MCF 10A (cell line): ENCODE results near the gene SPAG7. TPM values are rescaled to one million over a fixed set of nuclear protein-coding genes. Genes with fewer than 3 reads are reported as not detected.

ENCODE experiments used
- BruUV-seq: library from RNA; stranded (reverse); fragments of 400-500 nt; replicated peaks from 2 replicates; lab custom pipeline; 2021; lab: Mats Ljungman, UMichigan
- CTCF ChIA-PET: fragments of 300-600 bp; sonication (Branson Sonifier 250); formaldehyde crosslinking; extraction: SDS; loops from one replicate; lab custom pipeline; 2021; ENCODE audit warnings: antibody characterized with exemption, inconsistent platforms; lab: Yijun Ruan, JAX
- POLR2A ChIA-PET: fragments of 300-600, 350-650 bp; sonication (Branson Sonifier 250); formaldehyde crosslinking; extraction: SDS; loops from one replicate; lab custom pipeline; 2020; ENCODE audit warnings: antibody characterized with exemption, inconsistent platforms; lab: Yijun Ruan, JAX
- DNase-seq: peaks from one replicate; pipeline ENCODE4 v3.0.0-alpha.2; 2018; ENCODE audit not compliant: unreplicated experiment
- H3K27ac Mint-ChIP-seq: one replicate; pipeline ENCODE4 v1.8.0; 2022; ENCODE audit warnings: mild to moderate bottlenecking, low read depth, mixed read lengths; ENCODE audit not compliant: unreplicated experiment
- H3K27me3 Mint-ChIP-seq: one replicate; pipeline ENCODE4 v1.8.0; 2022; ENCODE audit warnings: mixed read lengths; ENCODE audit not compliant: insufficient read depth, unreplicated experiment
- H3K36me3 Mint-ChIP-seq: one replicate; pipeline ENCODE4 v1.8.0; 2022; ENCODE audit warnings: mild to moderate bottlenecking, moderate library complexity, mixed read lengths; ENCODE audit not compliant: insufficient read depth, unreplicated experiment
- H3K4me1 Mint-ChIP-seq: one replicate; pipeline ENCODE4 v1.8.0; 2022; ENCODE audit warnings: mixed read lengths; ENCODE audit not compliant: insufficient read depth, unreplicated experiment
- H3K4me3 Mint-ChIP-seq: one replicate; pipeline ENCODE4 v1.8.0; 2022; ENCODE audit warnings: mild to moderate bottlenecking, moderate library complexity, mixed read lengths; ENCODE audit not compliant: unreplicated experiment
- H3K9me3 Mint-ChIP-seq: one replicate; pipeline ENCODE4 v1.8.0; 2022; ENCODE audit warnings: mixed read lengths; ENCODE audit not compliant: unreplicated experiment
- intact Hi-C: fragments of 100-400 bp; cut with micrococcal nuclease; formaldehyde crosslinking; loops from 2 replicates; pipeline ENCODE4 v1.14.1; 2022
- total RNA-seq: library from RNA; stranded (reverse); gene quantifications from 2 replicates; pipeline ENCODE4 v1.2.3, GENCODE V29; 2022
- TF ChIP-seq, protein P1 (sequence below): fragments of 200-600 bp; IDR thresholded peaks from one replicate; pipeline ENCODE4 v1.8.0; 2022; ENCODE audit warnings: antibody characterized with exemption, mild to moderate bottlenecking; ENCODE audit not compliant: unreplicated experiment

The SPAG7 gene
- total RNA-seq, 1 experiment from 2014 or later = 112 TPM

DNA sequence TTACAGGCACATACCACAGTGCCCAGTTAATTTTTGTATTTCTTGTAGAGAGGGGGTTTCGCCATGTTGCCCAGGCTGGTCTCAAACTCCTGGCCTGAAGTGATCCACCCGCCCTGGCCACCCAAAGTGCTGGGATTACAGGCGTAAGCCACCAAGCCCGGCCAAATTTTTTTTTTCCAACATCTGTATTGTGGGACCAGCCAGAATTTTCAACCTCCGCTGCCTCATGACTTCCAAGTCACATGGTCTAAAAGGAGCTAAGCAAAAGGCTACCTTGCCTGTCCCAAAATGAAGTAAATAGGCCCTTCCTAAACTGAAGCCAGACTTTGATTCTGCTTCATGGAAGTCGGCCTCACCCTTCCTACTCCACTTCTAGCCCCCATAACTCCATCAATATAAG lies 4.2 kb upstream of the SPAG7 start:
- Mint-ChIP-seq H3K4me3 (no peak overlapping the region), H3K4me1 (peaks cover 15% of the 10 kb centered on the region), H3K27me3 (no peaks in the 10 kb centered on the region), H3K36me3 (peaks cover 54% of the 10 kb centered on the region), H3K27ac (no peak overlapping the region), H3K9me3 (no peaks in the 10 kb centered on the region)
- CTCF ChIA-PET = interaction anchor here (0.6 to 0.9 kb wide), 3 partner anchors 9 to 91 kb away, joined by 3 to 5 read pairs (median 4); partner anchors contain the start of genes RNF167 and SLC25A11
- TF ChIP-seq, protein P1, sequence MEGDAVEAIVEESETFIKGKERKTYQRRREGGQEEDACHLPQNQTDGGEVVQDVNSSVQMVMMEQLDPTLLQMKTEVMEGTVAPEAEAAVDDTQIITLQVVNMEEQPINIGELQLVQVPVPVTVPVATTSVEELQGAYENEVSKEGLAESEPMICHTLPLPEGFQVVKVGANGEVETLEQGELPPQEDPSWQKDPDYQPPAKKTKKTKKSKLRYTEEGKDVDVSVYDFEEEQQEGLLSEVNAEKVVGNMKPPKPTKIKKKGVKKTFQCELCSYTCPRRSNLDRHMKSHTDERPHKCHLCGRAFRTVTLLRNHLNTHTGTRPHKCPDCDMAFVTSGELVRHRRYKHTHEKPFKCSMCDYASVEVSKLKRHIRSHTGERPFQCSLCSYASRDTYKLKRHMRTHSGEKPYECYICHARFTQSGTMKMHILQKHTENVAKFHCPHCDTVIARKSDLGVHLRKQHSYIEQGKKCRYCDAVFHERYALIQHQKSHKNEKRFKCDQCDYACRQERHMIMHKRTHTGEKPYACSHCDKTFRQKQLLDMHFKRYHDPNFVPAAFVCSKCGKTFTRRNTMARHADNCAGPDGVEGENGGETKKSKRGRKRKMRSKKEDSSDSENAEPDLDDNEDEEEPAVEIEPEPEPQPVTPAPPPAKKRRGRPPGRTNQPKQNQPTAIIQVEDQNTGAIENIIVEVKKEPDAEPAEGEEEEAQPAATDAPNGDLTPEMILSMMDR = no peak
- POLR2A ChIA-PET = interaction anchor here (1.0 to 13.3 kb wide), 2 partner anchors 9 to 23 kb away, joined by 4 to 639 read pairs; partner anchors contain the start of genes ENO3, PFN1, RNF167 and SLC25A11
- no TSS peak for BruUV-seq
- intact Hi-C loops = no loop called here
- no peak for DNase-seq

DNA sequence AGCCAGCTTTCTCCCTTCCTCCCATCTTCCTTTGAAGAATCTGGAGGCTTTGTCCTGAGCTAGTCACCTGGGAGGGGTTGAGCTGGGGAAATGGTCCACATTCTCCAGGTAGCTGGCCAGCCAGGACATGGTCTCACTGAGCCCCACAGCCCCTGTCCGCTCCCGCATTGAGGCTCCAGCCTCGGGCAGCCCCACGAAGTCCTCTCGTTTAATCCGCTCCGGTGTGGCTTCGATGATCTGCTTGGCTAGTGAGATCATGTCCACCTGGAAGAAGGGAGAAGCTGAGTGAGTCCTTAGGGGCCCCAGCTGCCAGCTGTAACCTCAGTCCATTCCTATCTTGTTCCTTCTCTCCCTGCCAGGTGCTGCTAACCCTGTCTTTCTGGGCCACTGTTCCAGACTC lies 2.7 kb upstream of the SPAG7 start:
- TF ChIP-seq, protein P1 = no peak
- POLR2A ChIA-PET = interaction anchor here (0.5 to 13.3 kb wide), 7 partner anchors 8 to 136 kb away, joined by 3 to 639 read pairs (median 10); partner anchors contain the start of genes CAMTA2, ENO3, INCA1 and KIF1C
- CTCF ChIA-PET = interaction anchor here (0.7 to 2.4 kb wide), 8 partner anchors 10 to 61 kb away, joined by 3 to 12 read pairs (median 4); partner anchors contain the start of genes CAMTA2, RNF167 and SLC25A11
- Mint-ChIP-seq H3K36me3 (peaks cover 50% of the 10 kb centered on the region), H3K9me3 (no peaks in the 10 kb centered on the region), H3K27me3 (no peaks in the 10 kb centered on the region), H3K4me3 (no peak overlapping the region), H3K4me1 (peaks cover 19% of the 10 kb centered on the region), H3K27ac (no peak overlapping the region)
- intact Hi-C loops = no loop called here
- no peak for DNase-seq
- BruUV-seq = no TSS peak

DNA sequence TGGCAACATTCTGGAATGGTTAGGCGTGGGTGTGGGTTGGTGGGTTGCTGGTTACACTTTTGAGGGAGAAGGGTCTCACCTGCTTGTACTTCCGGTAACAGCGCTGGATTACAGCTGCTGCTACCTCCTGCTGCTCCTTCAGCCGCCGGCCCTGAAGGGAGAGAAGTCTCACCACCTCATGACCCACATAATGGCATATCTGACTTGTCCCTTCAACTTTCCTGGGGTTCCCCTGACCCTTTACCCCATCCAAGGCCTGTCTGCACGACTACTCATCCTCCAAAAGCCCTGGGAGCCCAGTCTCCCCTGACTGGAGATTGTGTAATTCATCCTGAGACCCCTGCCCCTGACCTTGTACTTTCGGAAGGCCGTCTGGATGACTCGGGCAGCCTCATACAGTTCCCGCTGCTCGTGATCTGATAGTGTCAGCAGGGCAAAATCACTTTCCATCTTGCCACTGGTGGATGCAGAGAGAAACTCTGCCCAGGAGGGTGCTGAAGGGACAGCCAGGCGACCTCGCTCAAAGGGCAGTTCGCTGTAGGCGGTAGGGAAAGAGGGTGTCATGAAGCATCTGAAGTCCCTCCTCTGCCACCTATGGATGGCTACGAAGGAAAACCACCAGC lies 2.0 kb upstream of the SPAG7 start:
- intact Hi-C loops = loop anchor here (1.0 kb wide), 2 partner anchors 20 to 60 kb away; no protein-coding TSS in a partner anchor
- DNase-seq = peak; percentile 9
- no peaks in the 10 kb centered on the region for H3K9me3 Mint-ChIP-seq
- peaks cover 44% of the 10 kb centered on the region for H3K36me3 Mint-ChIP-seq
- ChIA-PET POLR2A (interaction anchor here (0.7 to 13.3 kb wide), 12 partner anchors 9 to 266 kb away, joined by 3 to 639 read pairs (median 8); partner anchors contain the start of genes CAMTA2, ENO3, INCA1 and KIF1C), CTCF (interaction anchor here (0.6 to 2.4 kb wide), 7 partner anchors 17 to 97 kb away, joined by 3 to 12 read pairs (median 4); partner anchors contain the start of genes CAMTA2, RNF167 and SLC25A11)
- H3K4me3 Mint-ChIP-seq = no peak overlapping the region
- H3K27ac Mint-ChIP-seq = no peak overlapping the region
- TSS peak; percentile 69 for BruUV-seq
- H3K27me3 Mint-ChIP-seq = no peaks in the 10 kb centered on the region
- H3K4me1 Mint-ChIP-seq = peaks cover 15% of the 10 kb centered on the region
- TF ChIP-seq, protein P1 = no peak

DNA sequence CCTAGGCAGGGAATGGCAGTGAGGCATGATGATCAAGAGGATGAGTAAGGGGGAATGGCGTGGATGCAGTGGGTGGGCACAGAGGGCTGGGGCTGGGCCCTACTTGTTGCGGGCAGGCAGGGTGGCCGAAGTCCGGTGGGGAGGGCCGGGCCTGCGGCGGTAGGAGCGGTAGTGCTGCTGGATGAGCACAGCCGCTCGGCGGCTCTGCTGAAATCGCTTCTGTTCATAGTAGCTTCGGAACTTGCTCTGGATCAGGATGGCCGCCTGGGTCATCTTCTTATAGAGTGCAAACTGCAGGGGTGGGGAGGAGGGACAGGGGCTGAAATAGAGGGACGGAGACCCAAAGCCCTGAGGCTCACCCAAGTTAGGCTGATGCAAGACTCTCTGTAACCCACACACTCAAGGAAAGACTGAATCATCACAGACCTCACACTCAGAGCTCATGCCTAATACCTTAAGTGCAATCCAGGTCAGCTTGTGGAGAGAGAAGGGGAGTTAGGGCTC lies 1.5 kb upstream of the SPAG7 start:
- Mint-ChIP-seq H3K4me1 (peaks cover 15% of the 10 kb centered on the region), H3K9me3 (no peaks in the 10 kb centered on the region), H3K4me3 (no peak overlapping the region), H3K36me3 (peaks cover 42% of the 10 kb centered on the region), H3K27me3 (no peaks in the 10 kb centered on the region), H3K27ac (no peak overlapping the region)
- POLR2A ChIA-PET = interaction anchor here (0.7 to 13.3 kb wide), 13 partner anchors 9 to 266 kb away, joined by 3 to 639 read pairs (median 7); partner anchors contain the start of genes CAMTA2, ENO3, INCA1 and KIF1C
- TF ChIP-seq, protein P1 = no peak
- CTCF ChIA-PET = interaction anchor here (0.6 to 2.4 kb wide), 5 partner anchors 18 to 98 kb away, joined by 3 to 12 read pairs (median 4); no protein-coding TSS in a partner anchor
- peak; percentile 92 for DNase-seq
- intact Hi-C loops = loop anchor here (1.0 kb wide), 2 partner anchors 20 to 60 kb away; no protein-coding TSS in a partner anchor
- no TSS peak for BruUV-seq
